Measurements from ENCODE around the gene SNRPF.
"Not testable (repeated sequence)": the region's sequence is repeated elsewhere in the genome, so short reads cannot be mapped to it uniquely, and the experiment has no call there.

The SNRPF gene

GRCh38 chr12:95858451-95859343 lies at the start of gene SNRPF:
Gene SNRPF (plus strand): TSS chr12:95858952. CDS start chr12:95859074, 122 bp downstream.
- peak within 1 kb of the TSS; percentile 75 for H3K4me3 ChIP-seq (ENCODE audit: low read depth, low read length)
- DNase-seq (ENCODE audit: low read depth): peak; percentile 93

DNA sequence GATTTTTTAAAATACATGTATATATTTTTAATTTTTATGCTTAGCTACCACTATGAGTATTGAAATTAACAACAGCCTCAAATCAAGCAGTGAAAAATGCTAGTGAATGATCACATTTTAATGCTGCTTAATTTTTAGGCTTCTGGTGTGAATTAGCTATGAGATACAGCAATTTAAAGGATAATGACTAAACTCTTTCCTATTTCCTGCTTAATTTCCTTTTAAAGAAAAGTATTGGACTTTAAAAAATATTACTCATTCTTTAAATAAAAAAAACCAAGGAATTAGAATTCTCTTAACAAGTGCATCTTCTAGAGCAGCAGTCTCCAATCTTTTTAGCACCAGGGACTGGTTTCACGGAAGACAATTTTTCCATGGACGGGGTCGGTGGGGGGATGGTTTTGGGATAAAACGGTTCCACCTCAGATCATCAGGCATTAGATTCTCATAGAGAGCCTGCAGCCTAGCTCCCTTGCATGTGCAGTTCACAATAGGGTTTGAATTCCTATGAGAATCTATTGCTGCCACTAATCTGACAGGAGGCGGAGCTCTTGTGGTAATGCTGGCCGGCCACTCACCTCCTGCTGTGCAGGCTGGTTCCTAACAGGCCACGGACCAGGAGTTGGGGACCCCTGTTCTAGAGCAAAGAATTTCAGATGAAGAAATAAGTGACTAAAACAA lies 49.6 kb upstream of the SNRPF start:
- no peak for DNase-seq (ENCODE audit: low read depth)
- H3K4me3 ChIP-seq (ENCODE audit: low read depth, low read length): no peak overlapping the region

DNA sequence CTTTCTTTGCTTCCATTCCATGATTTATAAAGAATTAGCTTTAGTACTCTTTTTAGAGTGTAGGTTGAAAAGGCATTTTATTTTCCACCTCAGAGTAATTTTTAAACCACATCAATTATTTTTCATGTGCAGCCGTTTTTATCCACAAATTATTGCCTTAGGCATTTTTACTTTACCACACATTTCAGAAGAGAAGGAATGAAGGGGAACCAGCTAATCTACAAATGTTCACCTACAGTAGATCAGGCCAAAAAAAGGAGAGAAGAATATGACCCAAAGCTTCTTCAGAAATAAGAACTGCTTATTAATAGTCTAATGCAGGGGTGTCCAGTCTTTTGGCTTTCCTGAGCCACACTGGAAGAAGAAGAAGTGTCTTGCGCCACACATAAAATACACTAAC lies 48.3 kb upstream of the SNRPF start:
- H3K4me3 ChIP-seq (ENCODE audit: low read depth, low read length): no peak overlapping the region
- no peak for DNase-seq (ENCODE audit: low read depth)

- not testable (repeated sequence) for H3K4me3 ChIP-seq (ENCODE audit: low read depth, low read length); DNase-seq (ENCODE audit: low read depth)
Observed at GRCh38 chr12:95812155-95812554, 46.6 kb upstream of the SNRPF start.

- DNase-seq (ENCODE audit: low read depth): no peak
- no peak overlapping the region for H3K4me3 ChIP-seq (ENCODE audit: low read depth, low read length)
Observed at GRCh38 chr12:95815632-95816212, 43.0 kb upstream of the SNRPF start.

DNA sequence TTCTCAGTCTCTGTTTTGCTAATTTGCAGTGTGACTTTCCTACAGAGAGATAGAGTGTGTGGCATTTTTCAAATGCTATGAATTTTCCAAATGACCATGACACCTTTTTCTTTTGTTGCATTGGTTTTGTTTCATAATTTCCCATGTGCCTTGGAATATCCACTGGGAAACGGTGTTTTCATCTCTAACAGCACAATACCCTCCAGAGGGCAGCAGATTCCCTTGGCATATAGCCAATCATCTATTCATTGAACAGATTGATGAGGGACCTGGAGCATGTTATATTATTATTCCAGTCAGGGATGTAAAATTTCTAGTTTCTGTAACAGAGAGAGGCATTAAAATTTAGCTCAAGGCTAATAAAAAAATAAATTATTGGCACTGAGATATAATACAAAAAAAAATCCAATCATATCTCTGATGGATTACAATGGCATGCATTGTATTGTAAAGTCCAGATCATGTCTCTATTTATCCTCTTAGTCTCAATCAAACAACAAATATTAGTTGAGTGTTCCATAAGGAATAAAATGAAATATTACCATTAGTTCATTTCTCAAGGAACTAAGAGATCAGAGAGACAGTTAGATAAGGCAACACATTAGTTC lies 38.6 kb upstream of the SNRPF start:
- DNase-seq (ENCODE audit: low read depth): no peak
- H3K4me3 ChIP-seq (ENCODE audit: low read depth, low read length): no peak overlapping the region

DNA sequence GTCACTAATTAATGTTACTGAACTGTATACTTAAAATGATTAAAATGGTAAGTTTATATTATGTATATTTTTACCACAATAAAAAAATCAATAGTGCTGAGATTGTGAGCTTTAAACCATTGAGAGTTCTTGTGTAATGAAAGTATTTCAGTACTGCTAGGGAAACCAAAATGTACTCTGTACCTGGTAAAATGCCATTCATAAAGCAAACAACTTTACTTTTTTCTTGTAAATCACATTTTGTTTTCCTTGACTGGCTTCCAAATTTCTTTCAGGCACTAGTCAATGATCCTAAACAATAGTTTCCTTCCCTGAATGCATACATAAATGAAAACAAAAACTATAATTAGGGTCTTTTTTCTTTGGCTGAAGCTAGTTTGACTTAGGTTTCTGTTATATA lies 29.4 kb upstream of the SNRPF start:
- H3K4me3 ChIP-seq (ENCODE audit: low read depth, low read length): no peak overlapping the region
- no peak for DNase-seq (ENCODE audit: low read depth)

GRCh38 chr12:95830335-95831089 lies 28.2 kb upstream of the SNRPF start:
- no peak for DNase-seq (ENCODE audit: low read depth)
- H3K4me3 ChIP-seq (ENCODE audit: low read depth, low read length): no peak overlapping the region

- DNase-seq (ENCODE audit: low read depth): no peak
- H3K4me3 ChIP-seq (ENCODE audit: low read depth, low read length): no peak overlapping the region
Observed at GRCh38 chr12:95834572-95834971, 24.2 kb upstream of the SNRPF start.

GRCh38 chr12:95836185-95836609 lies 22.6 kb upstream of the SNRPF start:
- no peak for DNase-seq (ENCODE audit: low read depth)
- no peak overlapping the region for H3K4me3 ChIP-seq (ENCODE audit: low read depth, low read length)

GRCh38 chr12:95836630-95837239 lies 22.0 kb upstream of the SNRPF start:
- peak; percentile 17 for DNase-seq (ENCODE audit: low read depth)
- peak overlapping the region; percentile 7 for H3K4me3 ChIP-seq (ENCODE audit: low read depth, low read length)

- DNase-seq (ENCODE audit: low read depth): no peak
- H3K4me3 ChIP-seq (ENCODE audit: low read depth, low read length): peak overlapping the region; percentile 7
Observed at GRCh38 chr12:95837240-95838038, 21.3 kb upstream of the SNRPF start.

GRCh38 chr12:95838125-95838524 lies 20.6 kb upstream of the SNRPF start:
- H3K4me3 ChIP-seq (ENCODE audit: low read depth, low read length): no peak overlapping the region

GRCh38 chr12:95842426-95842825 lies 16.3 kb upstream of the SNRPF start:
- peak overlapping the region; percentile 24 for H3K4me3 ChIP-seq (ENCODE audit: low read depth, low read length)
- DNase-seq (ENCODE audit: low read depth): not testable (repeated sequence)

More at GRCh38 chr12:95838125-95838524, 20.6 kb upstream of the SNRPF start:
- DNase-seq (ENCODE audit: low read depth): peak; percentile 60

DNA sequence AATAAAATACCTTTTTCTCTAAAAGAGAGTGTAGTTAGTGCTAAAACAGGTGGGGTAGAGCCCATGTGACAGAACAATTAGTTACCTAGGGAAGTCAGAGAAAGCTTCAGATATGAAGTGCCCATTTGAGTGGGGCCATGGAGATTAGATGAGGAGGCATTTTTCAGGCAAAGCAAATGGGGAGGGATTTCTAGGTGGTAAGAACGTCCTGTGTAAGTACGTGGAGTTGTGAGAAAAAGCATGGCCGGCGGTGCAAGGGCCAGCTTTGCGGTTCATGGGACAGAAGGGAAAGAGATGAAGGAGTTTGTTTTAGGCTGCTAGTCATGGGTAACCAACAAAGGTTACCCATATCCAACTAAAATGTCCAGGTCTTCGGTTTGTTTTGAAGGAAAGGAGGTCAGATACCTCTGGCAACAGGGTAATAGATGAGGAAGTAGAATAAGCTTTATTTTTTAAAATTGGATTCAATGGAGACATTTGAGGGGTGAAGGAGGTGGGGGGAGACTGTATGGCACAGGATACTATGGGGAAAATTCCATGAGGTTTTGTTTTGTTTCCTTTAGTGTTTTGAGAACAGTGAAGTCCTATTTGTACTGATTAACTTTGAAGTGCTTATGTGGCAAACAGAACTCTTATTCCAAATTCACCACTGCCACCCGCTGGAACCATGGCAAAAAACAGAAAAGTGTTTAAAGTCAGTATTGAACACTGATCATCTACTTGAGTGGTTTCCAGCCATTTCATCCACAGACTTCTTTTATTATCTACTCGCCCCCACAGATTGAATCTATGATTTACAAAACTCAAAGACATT lies 10.0 kb upstream of the SNRPF start:
- DNase-seq (ENCODE audit: low read depth): peak; percentile 8

GRCh38 chr12:95851606-95852005 lies 7.1 kb upstream of the SNRPF start:
- no peak overlapping the region for H3K4me3 ChIP-seq (ENCODE audit: low read depth, low read length)
- no peak for DNase-seq (ENCODE audit: low read depth)

More for the DNA sequence above, 10.0 kb upstream of the SNRPF start:
- H3K4me3 ChIP-seq (ENCODE audit: low read depth, low read length): no peak overlapping the region

GRCh38 chr12:95852133-95852532 lies 6.6 kb upstream of the SNRPF start:
- no peak overlapping the region for H3K4me3 ChIP-seq (ENCODE audit: low read depth, low read length)

More at GRCh38 chr12:95852133-95852532, 6.6 kb upstream of the SNRPF start:
- DNase-seq (ENCODE audit: low read depth): no peak
